ENCODE results near the gene CD36. TPM values are rescaled to one million over a fixed set of nuclear protein-coding genes. Genes with fewer than 3 reads are reported as not detected.

CD36 gene
- total RNA-seq, 6 donors from 2014 or later = 92.9 to 157 (median 111) TPM

DNA sequence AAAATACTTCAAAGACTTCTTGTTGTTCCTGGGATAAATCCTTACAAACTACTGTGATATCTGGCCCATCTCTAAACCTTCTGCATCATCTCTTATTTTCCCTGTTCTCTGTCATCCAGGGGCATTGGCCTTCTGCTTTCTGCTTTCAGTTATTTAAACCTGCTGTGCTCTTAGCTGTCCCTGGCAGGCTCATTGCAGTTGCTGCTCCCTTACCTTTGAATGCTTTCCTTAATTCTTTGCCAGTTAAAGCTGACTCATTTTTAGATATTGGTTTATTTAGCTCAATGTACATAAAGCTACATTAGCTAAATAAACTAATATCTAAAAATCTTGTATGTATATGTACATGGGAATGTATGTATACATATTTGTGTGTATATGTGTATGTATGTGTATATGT lies 40.6 kb upstream of the CD36 start:
- H3K36me3 ChIP-seq = no peaks in the 10 kb centered on the region
- no peak overlapping the region for H3K4me3 ChIP-seq
- peaks cover 11 to 17% (median 14%) of the 10 kb centered on the region in 4 donors for H3K4me1 ChIP-seq
- ATAC-seq (ENCODE audit: low FRiP score in 2 of 2) (no peak), DNase-seq (no peak)
- no peaks in the 10 kb centered on the region for H3K9me3 ChIP-seq
- H3K27me3 ChIP-seq = no peaks in the 10 kb centered on the region
- H3K27ac ChIP-seq = no peak overlapping the region
- TF ChIP-seq EP300 (IDR thresholded peaks at IDR 0.05) (no peak), POLR2AphosphoS5 (IDR thresholded peaks at IDR 0.05) (no peak), POLR2A (IDR thresholded peaks at IDR 0.05) (no peak), CTCF (IDR thresholded peaks at IDR 0.05) (no peak)

- Histone ChIP-seq H3K27me3 (no peaks in the 10 kb centered on the region), H3K9me3 (no peaks in the 10 kb centered on the region), H3K4me1 (peaks cover 0 to 14% (median 5%) of the 10 kb centered on the region in 4 donors), H3K27ac (peak overlapping the region in 1 of 4 donors; percentile 0), H3K4me3 (no peak overlapping the region), H3K36me3 (no peaks in the 10 kb centered on the region)
- 60 to 62% methylated on average over 2 of the region's 2 CpGs for WGBS, 2 donors
- DNase-seq (no peak), ATAC-seq (ENCODE audit: low FRiP score in 2 of 2) (no peak)
- no peak for TF ChIP-seq POLR2AphosphoS5 (IDR thresholded peaks at IDR 0.05)
- TF ChIP-seq POLR2A (IDR thresholded peaks at IDR 0.05) = no peak
- no peak for TF ChIP-seq EP300 (IDR thresholded peaks at IDR 0.05)
- no peak for TF ChIP-seq CTCF (IDR thresholded peaks at IDR 0.05)
Measured at GRCh38 chr7:80600046-80600445, 38.4 kb upstream of the CD36 start.

- Histone ChIP-seq H3K27me3 (no peaks in the 10 kb centered on the region), H3K27ac (peak overlapping the region in 2 of 4 donors; percentile 1 to 9), H3K4me1 (peaks cover 0 to 11% (median 7%) of the 10 kb centered on the region in 4 donors), H3K4me3 (peak overlapping the region in 3 of 4 donors; percentile 1 to 35 (median 21)), H3K36me3 (no peaks in the 10 kb centered on the region), H3K9me3 (no peaks in the 10 kb centered on the region)
- DNase-seq (no peak), ATAC-seq (ENCODE audit: low FRiP score in 2 of 2) (no peak)
- 59 to 62% methylated on average over 3 to 4 of the region's 4 CpGs for WGBS, 2 donors
- TF ChIP-seq EP300 (IDR thresholded peaks at IDR 0.05) = no peak
- no peak for TF ChIP-seq POLR2AphosphoS5 (IDR thresholded peaks at IDR 0.05)
- TF ChIP-seq POLR2A (IDR thresholded peaks at IDR 0.05) = no peak
- no peak for TF ChIP-seq CTCF (IDR thresholded peaks at IDR 0.05)
Measured at GRCh38 chr7:80601999-80602398, 36.4 kb upstream of the CD36 start.

DNA sequence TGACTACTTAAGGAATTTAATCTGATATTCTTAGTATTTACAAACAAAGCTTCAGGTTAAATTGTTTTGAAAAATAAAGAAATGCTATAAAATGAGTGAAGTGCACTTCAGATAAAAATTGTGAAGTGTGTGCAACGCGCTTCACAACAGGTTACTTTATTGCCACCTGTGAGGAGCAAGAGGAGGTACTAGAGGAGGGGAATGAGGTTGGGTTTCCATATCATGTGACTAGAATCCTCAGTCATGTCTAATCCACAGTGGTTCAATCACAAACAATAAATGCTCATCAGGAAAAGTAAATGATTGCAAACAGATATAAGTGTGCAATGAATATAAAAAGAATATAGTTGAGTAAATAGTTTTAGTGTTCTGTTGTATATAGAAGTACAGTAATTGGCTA lies 34.5 kb upstream of the CD36 start:
- Histone ChIP-seq H3K36me3 (no peaks in the 10 kb centered on the region), H3K4me1 (peaks cover 0 to 10% (median 3%) of the 10 kb centered on the region in 4 donors), H3K9me3 (no peaks in the 10 kb centered on the region), H3K4me3 (peak overlapping the region in 2 of 4 donors; percentile 21 to 35), H3K27ac (peak overlapping the region in 3 of 4 donors; percentile 1 to 21 (median 9)), H3K27me3 (no peaks in the 10 kb centered on the region)
- 51 to 62% methylated on average over 2 of the region's 2 CpGs for WGBS, 2 donors
- ATAC-seq (ENCODE audit: low FRiP score in 2 of 2) (no peak), DNase-seq (no peak)
- TF ChIP-seq EP300 (IDR thresholded peaks at IDR 0.05) (no peak), POLR2A (IDR thresholded peaks at IDR 0.05) (no peak), POLR2AphosphoS5 (IDR thresholded peaks at IDR 0.05) (no peak), CTCF (IDR thresholded peaks at IDR 0.05) (no peak)

- H3K27me3 ChIP-seq = no peaks in the 10 kb centered on the region
- no peak for ATAC-seq (ENCODE audit: low FRiP score in 2 of 2)
Measured at GRCh38 chr7:80604436-80604835, 34.0 kb upstream of the CD36 start.

More at GRCh38 chr7:80604436-80604835, 34.0 kb upstream of the CD36 start:
- WGBS, 2 donors = 49 to 57% methylated on average over 2 of the region's 2 CpGs
- H3K4me1 ChIP-seq = peaks cover 0 to 10% (median under 1%) of the 10 kb centered on the region in 4 donors
- H3K4me3 ChIP-seq = no peak overlapping the region
- no peaks in the 10 kb centered on the region for H3K9me3 ChIP-seq
- no peak for DNase-seq
- H3K27ac ChIP-seq = no peak overlapping the region
- TF ChIP-seq POLR2A (IDR thresholded peaks at IDR 0.05) = no peak
- TF ChIP-seq EP300 (IDR thresholded peaks at IDR 0.05) = no peak
- TF ChIP-seq POLR2AphosphoS5 (IDR thresholded peaks at IDR 0.05) = no peak
- TF ChIP-seq CTCF (IDR thresholded peaks at IDR 0.05) = no peak
- H3K36me3 ChIP-seq = no peaks in the 10 kb centered on the region

All from upper lobe of left lung (tissue), 6 donors.